ENCODE measurements around the gene RNASET2. TPM values are rescaled to one million over a fixed set of nuclear protein-coding genes. Genes with fewer than 3 reads are reported as not detected.

Gene RNASET2
- polyA plus RNA-seq, 1 donor (not counting 4 experiments of a cell fraction or from before 2014, with no cell fraction given) = 21.5 TPM

- H3K79me2 ChIP-seq (ENCODE audit: control insufficient read depth, insufficient read depth, low read length) = no peaks in the 10 kb centered on the region
- no peaks in the 10 kb centered on the region for H3K4me1 ChIP-seq (ENCODE audit: control insufficient read depth, extremely low read depth, insufficient read depth, low read length)
- no peak overlapping the region for H3K4me3 ChIP-seq (ENCODE audit: control insufficient read depth in 2 of 3, extremely low read depth in 1 of 3, insufficient read depth in 2 of 3, low read depth in 1 of 3, low read length in 3 of 3)
- FAIRE-seq (no peak), DNase-seq (ENCODE audit: low read depth, low spot score) (no peak)
- H3K9me3 ChIP-seq (ENCODE audit: control insufficient read depth, low read depth, low read length) = no peaks in the 10 kb centered on the region
- no peak overlapping the region for H2AFZ ChIP-seq (ENCODE audit: control insufficient read depth, low read length)
- no peaks in the 10 kb centered on the region for H3K27me3 ChIP-seq (ENCODE audit: control insufficient read depth, extremely low read depth, insufficient read depth, low read length)
- H3K4me2 ChIP-seq (ENCODE audit: control insufficient read depth, extremely low read depth, insufficient read depth, low read depth, low read length) = no peak overlapping the region
- H3K9me1 ChIP-seq (ENCODE audit: control insufficient read depth, extremely low read depth, insufficient read depth, low read length) = no peaks in the 10 kb centered on the region
- peaks cover 0 to 1% of the 10 kb centered on the region in 2 experiments for H3K36me3 ChIP-seq (ENCODE audit: control insufficient read depth in 2 of 2, extremely low read depth in 1 of 2, insufficient read depth in 2 of 2, low read length in 2 of 2)
- no peak overlapping the region for H3K9ac ChIP-seq (ENCODE audit: control insufficient read depth, extremely low read depth, insufficient read depth, low read length)
- no peak for TF ChIP-seq EZH2 (IDR thresholded peaks at IDR 0.05; ENCODE audit: low read length)
- TF ChIP-seq CTCF (optimal IDR thresholded peaks at IDR 0.05 in 1 of 3, IDR thresholded peaks at IDR 0.05 in 1 of 3, conservative IDR thresholded peaks at IDR 0.05 in 1 of 3; ENCODE audit: extremely low read depth in 1 of 3, insufficient read depth in 2 of 3, low read length in 3 of 3) = no peak
- dilution Hi-C loops (cut with MboI; ENCODE audit: extremely low pct_ligation_motif_present, low sequenced_read_pairs) = no loop called here
- H4K20me1 ChIP-seq (ENCODE audit: control insufficient read depth, extremely low read depth, insufficient read depth, low read length) = no peaks in the 10 kb centered on the region
- H3K27ac ChIP-seq (ENCODE audit: control insufficient read depth, insufficient read depth, low read length) = no peak overlapping the region
Measured at GRCh38 chr6:166977621-166978525, 21.5 kb upstream of the RNASET2 start.

GRCh38 chr6:166976636-166977035, 20.3 kb upstream of the RNASET2 start:
- no peak overlapping the region for H3K27ac ChIP-seq (ENCODE audit: control insufficient read depth, insufficient read depth, low read length)
- TF ChIP-seq CTCF (optimal IDR thresholded peaks at IDR 0.05 in 1 of 3, IDR thresholded peaks at IDR 0.05 in 1 of 3, conservative IDR thresholded peaks at IDR 0.05 in 1 of 3; ENCODE audit: extremely low read depth in 1 of 3, insufficient read depth in 2 of 3, low read length in 3 of 3) (no peak), EZH2 (IDR thresholded peaks at IDR 0.05; ENCODE audit: low read length) (no peak)
- H3K4me2 ChIP-seq (ENCODE audit: control insufficient read depth, extremely low read depth, insufficient read depth, low read depth, low read length) = no peak overlapping the region
- DNase-seq (ENCODE audit: low read depth, low spot score) = no peak
- H3K9ac ChIP-seq (ENCODE audit: control insufficient read depth, extremely low read depth, insufficient read depth, low read length) = no peak overlapping the region
- H3K79me2 ChIP-seq (ENCODE audit: control insufficient read depth, insufficient read depth, low read length) = no peaks in the 10 kb centered on the region
- H3K4me3 ChIP-seq (ENCODE audit: control insufficient read depth in 2 of 3, extremely low read depth in 1 of 3, insufficient read depth in 2 of 3, low read depth in 1 of 3, low read length in 3 of 3) = no peak overlapping the region
- FAIRE-seq = no peak
- H3K36me3 ChIP-seq (ENCODE audit: control insufficient read depth in 2 of 2, extremely low read depth in 1 of 2, insufficient read depth in 2 of 2, low read length in 2 of 2) = no peaks in the 10 kb centered on the region
- no peaks in the 10 kb centered on the region for H3K4me1 ChIP-seq (ENCODE audit: control insufficient read depth, extremely low read depth, insufficient read depth, low read length)
- no peak overlapping the region for H2AFZ ChIP-seq (ENCODE audit: control insufficient read depth, low read length)
- H3K27me3 ChIP-seq (ENCODE audit: control insufficient read depth, extremely low read depth, insufficient read depth, low read length) = no peaks in the 10 kb centered on the region
- H3K9me3 ChIP-seq (ENCODE audit: control insufficient read depth, low read depth, low read length) = no peaks in the 10 kb centered on the region
- dilution Hi-C loops (cut with MboI; ENCODE audit: extremely low pct_ligation_motif_present, low sequenced_read_pairs) = no loop called here
- no peaks in the 10 kb centered on the region for H3K9me1 ChIP-seq (ENCODE audit: control insufficient read depth, extremely low read depth, insufficient read depth, low read length)
- no peaks in the 10 kb centered on the region for H4K20me1 ChIP-seq (ENCODE audit: control insufficient read depth, extremely low read depth, insufficient read depth, low read length)

Data from keratinocyte (primary cell).